Dedifferentiated amniotic fluid mesenchymal stem cell (primary cell): Measurements from ENCODE around the gene MYO16.
A peak's percentile ranks its signal among the peaks of the same experiment; 100 is the strongest.
"Not testable (repeated sequence)": the region's sequence is repeated elsewhere in the genome, so short reads cannot be mapped to it uniquely, and the experiment has no call there.

ENCODE experiments used
- DNase-seq: peaks from one replicate; pipeline ENCODE4 v3.0.0-alpha.2; 2016; ENCODE audit errors: extremely low spot score

The MYO16 gene

GRCh38 chr13:109191413-109191812, 562.0 kb downstream of the MYO16 start:
- DNase-seq, result no peak

DNA sequence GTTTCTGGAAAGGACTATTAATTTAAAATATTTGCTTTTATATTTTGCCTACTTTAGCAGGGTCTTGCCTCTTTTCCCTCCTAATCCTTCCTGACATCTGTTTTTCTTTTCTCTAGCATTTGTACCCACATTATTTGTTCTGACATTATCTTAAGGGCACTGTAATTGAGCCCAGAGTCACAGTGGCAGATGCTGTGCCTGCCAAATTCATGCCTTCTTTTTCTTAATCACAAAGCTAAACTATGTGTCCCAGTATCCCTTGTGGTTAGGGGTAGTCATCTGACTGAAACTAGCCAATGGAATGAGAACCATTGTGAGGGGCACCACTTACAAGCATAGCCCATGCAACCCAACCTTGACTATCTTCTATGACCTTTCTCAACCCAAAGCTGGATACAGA, 562.9 kb downstream of the MYO16 start:
- no peak for DNase-seq

DNA sequence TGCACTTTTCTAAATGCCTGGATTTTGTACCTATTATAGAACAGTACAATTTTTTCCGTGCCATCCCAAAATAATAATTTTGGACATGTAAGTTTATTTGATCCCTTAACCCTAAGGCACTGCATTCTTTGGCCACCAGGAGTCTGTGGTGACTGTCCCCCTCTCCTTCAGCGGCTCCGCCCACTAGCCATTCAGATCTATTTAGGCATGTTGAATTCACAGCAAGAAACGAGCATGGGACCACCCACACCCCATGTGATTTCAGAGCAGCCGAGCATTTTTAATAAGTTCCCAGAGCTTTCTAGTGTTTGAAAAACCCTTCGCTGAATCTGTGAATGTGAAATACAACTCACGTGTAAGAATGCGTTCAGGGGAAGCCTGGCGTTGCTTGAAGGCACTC, 567.5 kb downstream of the MYO16 start:
- no peak for DNase-seq

- DNase-seq, result no peak
Observed at GRCh38 chr13:109198585-109198984, 569.2 kb downstream of the MYO16 start.

GRCh38 chr13:109199280-109199679, 569.9 kb downstream of the MYO16 start:
- no peak for DNase-seq

DNA sequence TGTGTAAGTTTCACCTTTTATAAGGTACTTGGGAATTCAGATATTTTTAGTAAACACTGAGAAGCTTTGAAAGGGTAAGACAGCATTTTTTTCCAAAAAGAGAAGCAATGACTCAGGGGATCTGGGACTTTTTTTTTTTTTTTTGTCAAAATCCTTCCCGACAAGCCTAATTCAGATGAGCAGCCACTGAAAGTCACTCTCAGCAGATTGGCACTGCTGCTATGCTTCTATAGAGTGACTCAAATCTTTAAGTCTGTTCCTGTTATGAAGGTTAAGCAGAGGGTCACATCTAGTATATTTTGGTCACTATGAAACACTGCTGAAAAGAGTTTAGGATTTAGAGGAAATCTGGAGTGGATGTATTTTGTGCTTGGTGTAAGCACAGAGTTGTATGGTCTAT, 571.1 kb downstream of the MYO16 start:
- no peak for DNase-seq

DNA sequence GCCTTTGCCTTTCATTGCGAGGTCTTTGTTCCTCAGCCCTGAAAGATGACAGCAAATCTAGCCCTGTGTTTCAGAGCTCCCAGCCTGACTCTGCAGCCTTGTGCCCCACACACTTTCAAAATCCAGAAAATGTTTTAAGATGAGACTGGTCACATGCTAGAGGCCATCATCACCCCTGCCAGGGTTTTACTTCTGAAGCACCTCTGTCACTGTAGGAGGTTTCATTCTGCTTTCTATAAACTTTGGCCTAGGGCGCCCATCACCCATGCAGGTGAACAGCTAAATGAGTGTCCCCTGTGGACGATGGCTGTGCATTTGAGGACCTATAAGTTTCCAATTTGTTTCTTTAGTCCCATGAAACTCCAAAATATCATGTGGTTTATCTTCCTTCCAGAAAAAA, 574.2 kb downstream of the MYO16 start:
- no peak for DNase-seq

GRCh38 chr13:109204252-109204651, 574.8 kb downstream of the MYO16 start:
- DNase-seq, result no peak

DNA sequence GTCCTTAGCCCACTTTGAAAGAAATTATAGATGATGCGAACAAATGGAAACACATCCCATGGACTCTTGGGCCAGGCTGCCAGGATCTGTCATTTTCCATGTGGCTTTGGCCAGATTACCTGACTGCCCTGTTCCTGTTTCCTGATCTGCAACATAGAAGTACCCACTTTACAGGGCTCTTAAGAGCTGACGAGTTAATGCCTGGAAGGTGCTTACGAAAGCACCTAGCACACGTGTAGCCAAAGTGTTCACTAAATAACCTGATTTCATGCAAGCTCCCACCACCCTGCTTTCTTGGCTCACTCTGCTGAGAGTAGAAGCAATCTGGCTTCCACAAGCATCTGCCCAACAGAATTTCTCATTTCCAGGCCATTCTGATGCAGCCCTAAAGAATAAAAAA, 575.2 kb downstream of the MYO16 start:
- no peak for DNase-seq

DNA sequence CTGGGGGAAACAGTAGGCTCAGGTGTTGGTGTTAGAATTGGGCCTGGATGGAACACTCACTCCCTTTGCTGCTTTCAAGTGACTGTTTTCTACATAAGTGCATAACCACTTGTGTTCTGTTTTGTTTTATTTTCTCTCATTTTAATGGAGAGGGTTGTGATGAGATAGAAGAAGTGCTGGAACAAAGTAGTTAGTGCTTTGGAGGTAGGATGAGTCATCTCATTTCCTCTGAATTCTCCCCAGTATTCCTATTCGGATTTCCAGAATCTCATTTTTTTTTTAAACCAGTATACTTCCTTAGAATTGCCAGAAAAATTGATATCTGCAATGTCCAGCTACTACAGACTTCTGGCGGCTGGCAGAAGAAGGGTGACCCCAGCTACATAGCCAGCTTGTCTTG, 575.9 kb downstream of the MYO16 start:
- DNase-seq, result no peak

GRCh38 chr13:109206616-109207015, 577.2 kb downstream of the MYO16 start:
- no peak for DNase-seq

DNA sequence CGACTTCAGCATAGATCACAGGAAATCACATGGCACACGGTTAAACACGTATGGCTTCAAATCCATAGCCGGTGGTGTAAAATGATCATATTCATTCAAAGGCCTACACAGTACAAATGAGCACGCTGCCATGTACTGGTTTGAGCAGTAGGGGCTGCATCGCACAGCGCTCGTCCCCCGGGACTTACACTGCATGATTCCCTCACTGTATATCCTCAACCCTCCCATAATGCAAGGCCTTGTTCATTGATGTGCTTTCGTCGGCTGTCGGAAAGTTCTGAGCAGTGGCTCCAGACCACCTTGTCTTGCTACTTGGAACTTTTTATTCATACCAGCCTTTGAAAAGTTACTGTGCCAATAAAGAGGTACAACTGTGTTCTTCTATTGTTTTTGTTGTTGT, 578.2 kb downstream of the MYO16 start:
- DNase-seq, result no peak

GRCh38 chr13:109208522-109208921, 579.1 kb downstream of the MYO16 start:
- no peak for DNase-seq

GRCh38 chr13:109209526-109209925, 580.1 kb downstream of the MYO16 start:
- DNase-seq, result no peak

DNA sequence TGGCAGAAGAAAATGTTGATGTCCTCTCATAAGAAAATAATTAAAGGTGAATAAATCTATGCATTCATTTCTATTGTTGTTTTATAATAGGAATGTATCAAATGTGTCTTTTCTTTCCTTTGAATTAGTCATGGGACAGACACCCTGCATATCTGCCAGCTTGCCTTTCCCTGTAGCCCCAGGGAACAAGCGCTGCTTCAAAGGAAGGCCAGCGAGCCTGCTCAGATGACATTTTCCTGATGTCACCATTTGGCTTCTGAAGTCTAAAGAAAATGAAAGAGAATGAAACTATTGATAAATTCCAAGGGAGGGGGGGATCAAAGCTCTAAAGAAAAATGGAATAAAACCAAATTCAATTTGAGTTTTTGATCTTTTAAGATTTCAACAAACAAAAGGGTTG, 582.2 kb downstream of the MYO16 start:
- DNase-seq, result peak; percentile 50

DNA sequence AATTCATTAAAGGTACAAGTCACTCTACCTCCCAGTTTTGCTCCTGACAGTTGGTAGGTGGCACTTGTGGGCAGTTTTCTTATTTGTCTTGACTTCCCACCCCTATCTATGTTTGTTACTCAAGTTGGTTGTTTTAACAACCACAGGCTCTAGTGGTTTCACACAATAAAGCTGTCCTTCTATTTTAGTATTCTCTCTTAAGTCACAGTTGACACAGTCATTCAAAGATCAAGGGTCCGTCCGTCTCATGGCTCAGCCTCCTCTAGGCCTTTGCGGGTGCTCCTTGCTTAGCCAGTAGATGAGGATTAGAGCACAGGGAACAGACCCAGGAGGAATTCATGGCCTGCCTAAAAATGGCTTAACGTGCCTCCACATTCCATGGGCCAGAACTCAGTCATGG, 583.2 kb downstream of the MYO16 start:
- no peak for DNase-seq

DNA sequence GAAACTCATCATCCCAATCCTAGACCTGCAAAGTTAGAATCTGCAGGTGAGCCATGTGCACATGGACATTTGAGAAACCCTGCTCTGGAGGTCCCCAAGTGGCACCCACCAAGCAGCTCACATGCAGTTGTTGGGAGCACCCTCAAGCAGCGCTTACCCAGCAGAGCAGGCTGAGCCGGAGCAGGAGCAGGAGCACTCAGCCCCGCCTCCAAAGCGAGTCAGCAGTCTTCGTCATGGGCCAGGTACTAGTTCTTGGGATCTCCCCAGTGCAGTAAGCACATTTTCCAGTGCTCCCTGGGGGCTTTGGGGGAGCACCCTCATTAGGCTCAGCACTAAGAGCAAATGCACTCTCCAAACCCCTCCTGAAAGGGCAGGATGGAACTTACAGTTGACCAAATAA, 584.3 kb downstream of the MYO16 start:
- no peak for DNase-seq

- no peak for DNase-seq
Observed at GRCh38 chr13:109214393-109214792, 585.0 kb downstream of the MYO16 start.

GRCh38 chr13:109215377-109215776, 586.0 kb downstream of the MYO16 start:
- no peak for DNase-seq

DNA sequence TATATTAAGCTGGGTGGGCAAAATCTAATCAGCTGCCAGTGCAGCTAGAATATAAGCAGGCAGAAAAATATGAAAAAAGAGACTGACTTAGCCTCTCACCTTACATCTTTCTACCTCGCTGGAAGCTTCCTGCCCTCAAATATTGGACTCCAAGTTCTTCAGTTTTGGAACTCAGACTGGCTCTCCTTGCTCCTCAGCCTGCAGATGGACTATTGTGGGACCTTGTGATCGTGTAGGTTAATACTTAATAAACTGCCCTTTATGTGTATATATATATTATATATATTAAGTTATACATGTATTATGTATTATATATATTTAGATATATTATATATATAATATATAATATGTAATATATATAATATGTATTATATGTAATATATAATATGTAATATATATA, 588.1 kb downstream of the MYO16 start:
- DNase-seq, result not testable (repeated sequence)

- no peak for DNase-seq
Observed at GRCh38 chr13:109220631-109221030, 591.2 kb downstream of the MYO16 start.

GRCh38 chr13:109224033-109224432, 594.6 kb downstream of the MYO16 start:
- no peak for DNase-seq

DNA sequence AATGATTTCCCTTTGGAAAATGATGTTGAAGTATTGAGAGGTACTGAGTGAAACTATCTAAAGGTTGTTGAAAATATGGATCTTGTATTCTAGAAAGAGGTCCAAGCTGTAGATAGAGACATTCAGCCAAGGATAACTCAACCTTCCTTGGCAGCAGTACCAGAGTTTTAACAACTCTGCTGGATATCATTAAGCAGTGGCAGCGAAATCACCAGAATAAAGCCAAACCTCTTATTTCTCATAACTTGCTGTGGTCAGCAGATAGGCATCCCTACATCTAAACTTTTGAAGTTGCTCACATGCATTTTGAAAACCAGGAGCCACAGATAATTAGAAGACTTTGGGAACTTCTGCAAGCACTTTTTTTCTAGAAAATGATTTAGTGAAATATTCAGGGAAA, 597.2 kb downstream of the MYO16 start:
- DNase-seq, result no peak

- no peak for DNase-seq
Observed at GRCh38 chr13:109227344-109227940, 598.0 kb downstream of the MYO16 start.

GRCh38 chr13:109228211-109228610, 598.8 kb downstream of the MYO16 start:
- DNase-seq, result no peak
